ENCODE results near the gene TOMM40L.

Gene TOMM40L

DNA sequence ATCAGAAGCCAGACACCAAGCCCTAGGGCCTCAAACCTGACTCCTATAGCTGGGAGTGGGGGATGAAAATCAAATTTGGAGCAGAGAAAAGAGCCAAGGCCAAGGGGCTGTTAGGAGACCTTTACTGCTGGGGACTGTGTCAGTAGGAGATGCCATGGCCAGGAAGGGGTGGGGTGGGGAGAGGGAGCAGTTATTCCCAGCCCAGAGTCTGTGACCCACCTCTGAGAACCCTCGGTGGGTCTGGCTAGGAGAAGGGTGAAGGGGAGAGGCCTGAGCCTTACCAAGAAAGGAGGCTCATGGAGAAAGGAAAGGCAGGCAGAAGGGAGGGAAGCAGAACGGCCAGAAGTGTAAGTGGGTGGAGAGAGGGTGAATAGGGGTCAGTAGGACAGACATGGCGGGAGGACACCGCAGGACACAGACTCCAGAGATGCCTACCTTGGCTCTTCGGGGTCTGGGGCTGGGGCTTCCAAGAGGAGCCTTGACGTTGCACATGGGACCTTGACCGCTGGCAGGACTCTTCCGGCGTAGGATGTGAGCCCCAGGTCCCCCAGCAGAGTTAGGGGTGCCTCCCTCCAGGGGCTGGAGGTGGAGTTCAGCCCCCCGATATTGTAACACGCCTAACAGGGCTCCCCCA, 28.2 kb upstream of the TOMM40L start:
- DNase-seq (ENCODE audit: low spot score): no peak

DNA sequence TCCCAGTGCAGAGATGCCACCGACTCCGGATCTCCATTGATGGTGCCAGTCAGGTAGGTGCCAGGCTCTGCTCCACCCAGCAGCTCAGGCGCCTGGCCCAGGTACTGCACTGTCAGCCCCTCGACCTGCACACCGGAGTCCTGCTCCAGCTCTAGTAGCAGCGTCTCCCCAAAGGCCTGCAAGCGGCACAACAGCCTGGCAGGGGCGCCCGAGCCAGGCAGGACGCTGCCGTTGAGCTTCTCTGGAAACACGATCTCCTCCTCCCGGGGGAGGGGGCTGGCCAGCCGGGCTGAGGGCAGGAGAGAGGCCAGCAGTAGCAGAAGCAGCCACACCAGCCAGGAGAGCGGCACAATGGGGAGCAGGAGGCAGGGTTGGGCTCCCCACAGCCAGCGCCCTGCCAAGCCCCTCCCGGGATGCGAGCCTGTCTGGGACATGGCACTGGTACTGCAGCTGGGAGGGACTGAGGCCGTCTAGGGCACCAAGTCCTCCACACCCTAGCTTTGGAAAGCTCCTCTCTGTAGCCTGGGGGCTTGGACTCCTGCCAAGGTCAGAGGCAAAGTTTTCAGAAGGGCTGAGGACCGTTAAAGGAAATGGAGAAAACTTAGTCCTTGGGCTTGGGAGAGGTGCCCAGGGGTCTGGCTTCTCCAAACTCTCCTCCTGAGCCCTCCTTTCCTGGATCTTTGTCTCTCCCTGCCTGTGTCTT, 27.5 kb upstream of the TOMM40L start:
- peak; percentile 86 for DNase-seq (ENCODE audit: low spot score)

DNA sequence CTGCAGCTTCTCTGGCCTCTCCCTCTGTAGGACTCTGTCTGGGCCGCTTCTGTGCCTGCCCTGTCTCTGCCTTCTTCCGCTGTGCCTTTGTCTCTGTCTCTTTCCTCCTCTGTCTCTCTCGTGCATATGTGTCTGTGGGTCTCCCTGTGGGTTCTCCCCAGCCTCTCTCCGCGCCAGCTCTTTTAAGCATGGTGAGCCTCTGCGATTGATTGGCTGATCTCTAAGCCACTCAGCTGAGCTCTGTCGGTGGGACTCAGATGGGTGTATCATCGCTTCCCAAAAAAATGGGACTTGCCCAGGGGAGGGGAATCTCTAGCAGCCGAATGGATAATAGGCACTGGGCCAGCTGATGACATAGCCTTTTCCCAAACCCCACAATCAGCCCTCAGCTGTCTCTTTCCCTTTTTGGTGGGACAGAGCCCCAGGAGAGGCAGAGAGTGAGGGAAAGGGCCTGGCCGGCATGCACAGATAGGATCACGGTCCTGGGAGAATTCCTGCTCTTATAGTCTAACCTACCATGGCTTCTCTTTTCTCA, 26.9 kb upstream of the TOMM40L start, which contains the start of gene ADAMTS4:
Gene ADAMTS4, minus strand, starts transcription at position 158 of the 535 bp plus-strand sequence. CDS start 427 bp downstream, outside the sequence.
- no peak for DNase-seq (ENCODE audit: low spot score)

DNA sequence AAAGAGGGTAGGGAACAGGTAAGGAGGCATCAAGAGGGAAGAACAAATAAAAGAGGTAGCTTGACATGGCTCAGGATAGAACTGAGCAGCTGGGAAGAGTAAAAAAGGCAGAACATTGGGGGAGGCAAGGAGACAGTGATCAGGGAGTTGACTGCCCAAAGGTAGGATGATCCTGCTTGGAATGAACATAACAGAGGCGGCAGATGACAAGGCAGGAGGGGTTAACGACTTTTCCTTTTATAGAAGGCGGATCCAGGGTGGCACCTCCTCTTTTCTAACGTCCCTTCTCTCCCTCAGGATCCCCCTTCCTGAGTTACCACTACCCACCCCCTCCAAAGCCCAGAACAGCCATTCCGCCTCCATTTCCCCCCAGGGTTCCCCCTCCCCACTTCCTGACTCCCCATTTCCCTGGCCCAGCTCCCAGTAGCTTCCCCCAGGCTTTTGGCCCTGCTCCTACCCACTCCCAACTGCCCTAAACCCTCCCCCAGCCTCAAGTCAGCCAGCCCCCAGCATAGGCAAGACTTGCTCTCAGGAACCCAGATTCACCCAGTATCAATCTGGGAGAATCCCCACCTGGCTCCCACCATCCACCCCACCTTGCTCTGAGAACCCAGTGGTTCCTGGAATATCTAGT, 26.2 kb upstream of the TOMM40L start:
- DNase-seq (ENCODE audit: low spot score): no peak

DNA sequence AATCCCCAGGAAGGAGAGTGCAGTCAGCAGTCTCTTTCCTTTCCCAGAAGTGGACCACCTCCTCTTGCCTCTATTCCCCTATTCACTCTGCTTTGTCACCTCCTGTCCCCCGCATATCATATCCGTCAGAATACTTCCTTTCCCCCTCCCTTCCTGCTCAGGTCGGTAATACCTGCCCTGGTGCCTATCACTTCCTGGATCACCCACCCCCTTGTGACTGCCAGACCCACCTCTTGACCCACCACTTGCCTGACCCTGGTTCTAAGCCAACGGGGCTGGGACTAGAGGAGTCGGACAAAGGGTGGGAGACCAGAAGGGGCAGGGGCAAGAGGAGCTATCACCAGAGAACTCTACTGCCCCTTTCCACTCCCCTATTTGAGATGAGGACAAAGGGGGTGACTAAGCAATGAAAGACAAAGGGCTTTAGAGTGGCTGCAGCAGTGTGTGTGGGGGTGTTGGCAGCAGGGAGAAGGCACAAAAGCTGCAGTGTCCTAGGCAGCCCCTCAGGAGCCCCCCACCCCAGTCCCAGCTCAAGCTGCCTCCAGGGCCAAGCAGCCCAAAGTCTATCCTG, 25.4 kb upstream of the TOMM40L start:
- no peak for DNase-seq (ENCODE audit: low spot score)

DNA sequence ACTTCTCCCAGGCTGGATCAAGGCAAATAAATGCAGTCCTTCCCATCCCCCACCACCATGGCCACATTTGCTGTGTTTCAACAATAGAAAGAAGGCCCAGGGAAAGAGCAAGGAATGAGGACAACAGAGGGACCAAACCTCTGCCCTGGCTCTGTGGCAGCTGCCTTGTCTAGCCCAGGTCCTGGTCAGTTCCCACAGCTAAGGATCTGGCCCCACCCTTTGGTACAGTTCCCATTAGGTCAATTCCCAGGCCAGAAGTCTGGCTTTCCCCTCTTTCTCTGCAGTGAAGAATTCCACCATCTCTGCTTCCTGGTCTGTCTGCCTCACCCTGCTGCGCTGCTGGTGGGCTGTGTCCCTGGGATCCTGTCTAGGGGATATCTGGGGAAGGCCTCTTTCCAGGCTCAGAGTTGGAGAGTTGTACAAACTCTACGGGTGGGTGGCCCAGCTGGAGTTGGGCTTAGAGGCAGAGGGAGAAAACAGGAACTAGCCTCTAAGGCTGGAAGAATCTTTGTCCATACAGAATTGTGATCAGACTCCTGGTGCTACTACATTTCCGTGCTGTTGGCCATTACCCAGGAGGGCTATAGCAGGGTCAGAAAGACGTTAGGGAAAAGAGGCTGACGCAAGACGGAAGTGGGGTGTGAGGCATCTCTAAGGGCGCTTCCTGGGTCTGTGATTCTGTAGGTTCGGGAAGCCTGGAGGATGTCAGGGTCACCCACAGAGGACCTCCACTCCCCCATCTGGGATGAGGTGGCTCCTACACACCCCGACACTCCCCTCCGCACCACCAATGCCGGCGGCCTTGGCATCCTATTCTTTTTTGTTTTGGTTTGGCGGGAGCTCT, 24.6 kb upstream of the TOMM40L start:
- no peak for DNase-seq (ENCODE audit: low spot score)

DNA sequence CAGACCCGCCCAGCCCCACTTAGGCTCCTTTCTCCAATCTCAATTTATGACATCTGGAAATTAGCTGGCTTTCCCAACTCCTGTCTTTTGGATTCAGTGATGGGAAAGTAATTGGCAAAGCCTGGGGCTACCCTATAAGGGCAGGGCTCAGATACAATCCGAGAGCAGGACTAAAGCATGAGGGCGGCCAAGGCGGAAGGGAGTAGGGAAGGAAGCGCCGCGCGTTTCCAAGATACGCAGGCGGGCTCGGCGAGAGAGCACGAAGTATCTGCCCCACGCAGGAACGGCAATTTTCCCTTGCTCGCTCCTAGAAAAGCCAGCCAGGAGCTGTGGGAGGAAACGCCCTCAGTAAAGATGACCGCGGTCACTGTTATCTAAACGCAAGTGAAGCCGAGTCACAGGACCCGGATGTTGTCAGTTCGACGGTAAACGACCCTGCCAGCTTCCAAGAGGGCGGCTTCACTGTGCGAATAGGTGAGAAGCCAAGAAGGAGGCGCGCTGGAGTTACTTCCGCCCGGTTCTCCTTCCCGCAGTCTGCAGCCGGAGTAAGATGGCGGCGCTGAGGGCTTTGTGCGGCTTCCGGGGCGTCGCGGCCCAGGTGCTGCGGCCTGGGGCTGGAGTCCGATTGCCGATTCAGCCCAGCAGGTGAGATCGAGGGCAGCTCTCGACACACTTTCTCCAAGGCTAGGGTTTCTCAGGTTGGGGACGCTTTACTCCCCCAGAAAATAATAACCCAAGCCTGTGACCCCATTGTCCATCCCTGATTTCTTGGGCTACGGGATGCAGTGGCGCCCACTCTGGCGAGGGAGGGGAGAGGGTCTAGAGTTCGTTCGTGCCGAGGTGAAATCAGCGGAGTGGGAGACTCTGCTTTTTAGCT, 23.8 kb upstream of the TOMM40L start, which contains the start of gene NDUFS2:
Gene NDUFS2, plus strand, starts transcription at position 532 of the 877 bp plus-strand sequence. Its CDS starts 19 bp downstream, at position 551.
- DNase-seq (ENCODE audit: low spot score): peak; percentile 87

DNA sequence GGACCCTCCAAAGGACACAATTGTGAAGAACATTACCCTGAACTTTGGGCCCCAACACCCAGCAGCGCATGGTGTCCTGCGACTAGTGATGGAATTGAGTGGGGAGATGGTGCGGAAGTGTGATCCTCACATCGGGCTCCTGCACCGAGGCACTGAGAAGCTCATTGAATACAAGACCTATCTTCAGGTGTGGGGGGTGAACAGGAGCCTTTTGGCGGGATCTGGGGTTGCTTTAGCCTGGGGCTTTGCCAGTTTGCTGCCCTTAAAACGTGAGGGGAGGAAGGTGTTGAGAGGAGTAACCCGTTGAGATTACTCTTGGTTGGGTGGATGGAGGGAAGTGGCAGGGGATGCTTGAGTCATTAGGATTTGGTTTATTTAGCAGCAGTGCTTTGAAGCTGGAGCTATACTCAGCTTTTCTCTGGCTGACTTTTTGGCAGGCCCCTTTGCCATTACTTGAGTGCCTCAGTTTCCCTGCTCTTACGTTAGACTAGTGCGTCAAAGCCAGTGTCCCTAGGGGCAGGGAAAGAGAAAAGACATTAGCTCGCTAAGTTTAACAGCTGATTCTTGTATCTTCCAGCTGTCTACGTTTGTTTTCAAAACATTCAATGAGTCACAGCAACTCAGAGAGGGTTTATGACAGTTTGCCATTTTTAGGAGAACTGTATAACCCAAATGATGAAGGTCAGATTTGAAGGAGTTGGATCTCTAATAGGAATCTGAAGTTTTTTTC, 19.3 kb upstream of the TOMM40L start:
- DNase-seq (ENCODE audit: low spot score): no peak

DNA sequence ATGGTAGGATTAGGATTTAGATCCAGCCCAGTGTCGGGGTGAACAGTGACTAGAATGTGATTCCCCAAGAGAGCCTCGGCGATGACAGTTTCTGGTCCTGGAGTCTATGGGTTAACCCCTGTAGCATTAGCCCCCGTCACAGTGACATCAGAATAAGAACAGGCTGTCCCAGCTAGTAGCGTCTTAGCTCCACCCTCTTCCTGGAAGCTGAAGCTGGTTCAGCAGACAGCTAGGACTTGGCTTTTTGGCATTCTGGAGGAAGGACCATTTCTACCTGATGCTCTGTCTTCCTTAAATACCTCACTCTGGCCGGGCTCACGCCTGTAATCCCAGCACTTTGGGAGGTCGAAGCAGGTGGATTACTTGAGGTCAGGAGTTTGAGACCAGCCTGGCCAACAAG, 18.7 kb upstream of the TOMM40L start:
- DNase-seq (ENCODE audit: low spot score): no peak

DNA sequence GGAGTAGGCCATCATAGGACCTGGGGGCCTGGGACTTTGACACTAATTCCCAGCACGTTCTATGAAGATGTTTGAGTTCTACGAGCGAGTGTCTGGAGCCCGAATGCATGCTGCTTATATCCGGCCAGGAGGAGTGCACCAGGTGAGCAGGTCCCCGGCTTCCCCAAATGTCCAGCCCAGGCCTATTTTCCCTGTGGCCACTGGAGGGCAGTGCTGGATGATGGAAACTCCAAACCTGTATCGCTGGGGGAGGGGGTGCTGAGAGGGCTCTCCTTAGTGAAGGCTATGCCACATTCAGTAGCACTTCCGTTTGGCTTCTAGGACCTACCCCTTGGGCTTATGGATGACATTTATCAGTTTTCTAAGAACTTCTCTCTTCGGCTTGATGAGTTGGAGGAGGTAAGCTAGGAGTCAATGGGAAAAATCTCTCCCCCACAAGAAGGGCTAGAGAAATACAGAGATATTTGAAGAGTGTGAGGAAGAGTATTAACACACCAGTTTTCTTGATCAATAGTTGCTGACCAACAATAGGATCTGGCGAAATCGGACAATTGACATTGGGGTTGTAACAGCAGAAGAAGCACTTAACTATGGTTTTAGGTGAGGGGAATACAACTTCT, 16.0 kb upstream of the TOMM40L start:
- DNase-seq (ENCODE audit: low spot score): peak; percentile 92

DNA sequence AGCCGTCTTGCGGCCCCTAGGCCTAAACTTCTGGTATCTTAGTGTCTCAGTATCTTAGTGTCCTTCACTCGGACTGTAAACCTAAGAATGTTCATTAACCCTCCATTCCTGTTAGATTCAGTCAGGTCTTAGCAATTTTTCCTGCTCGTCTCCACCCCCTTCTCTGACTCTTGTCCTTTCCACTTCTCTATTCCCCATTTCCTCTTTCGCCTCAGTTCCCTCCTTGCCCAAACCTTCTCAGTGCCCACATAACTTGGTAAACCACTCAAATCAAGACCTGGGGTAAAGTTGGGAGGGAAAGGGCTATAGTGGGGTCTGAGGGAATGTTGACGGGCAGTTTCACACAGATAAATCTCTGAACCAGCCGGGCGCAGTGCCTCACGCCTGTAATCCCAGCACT, 11.5 kb upstream of the TOMM40L start:
- no peak for DNase-seq (ENCODE audit: low spot score)

DNA sequence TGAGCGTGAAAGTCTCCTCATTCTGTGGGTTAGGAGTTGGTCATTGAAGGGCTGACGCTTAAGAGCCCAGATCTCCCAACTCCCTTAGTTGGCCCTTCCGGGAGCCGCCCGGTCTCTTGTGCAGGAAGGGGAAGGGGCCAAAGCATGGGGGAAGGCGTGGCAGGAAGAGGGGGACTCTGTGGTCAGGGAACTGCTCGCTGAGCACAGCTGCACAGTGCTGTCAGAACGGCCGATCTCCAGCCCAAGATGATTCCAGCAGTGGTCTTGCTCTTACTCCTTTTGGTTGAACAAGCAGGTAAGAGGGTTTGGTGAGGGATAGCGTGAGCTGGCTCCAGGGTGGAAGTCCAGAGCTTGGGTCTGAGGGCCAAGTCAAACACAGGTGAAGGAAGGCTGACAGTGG, 10.8 kb upstream of the TOMM40L start, which contains the start of gene FCER1G:
Gene FCER1G, plus strand, starts transcription at position 220 of the 400 bp plus-strand sequence. Its CDS starts 27 bp downstream, at position 247.
- DNase-seq (ENCODE audit: low spot score): no peak

DNA sequence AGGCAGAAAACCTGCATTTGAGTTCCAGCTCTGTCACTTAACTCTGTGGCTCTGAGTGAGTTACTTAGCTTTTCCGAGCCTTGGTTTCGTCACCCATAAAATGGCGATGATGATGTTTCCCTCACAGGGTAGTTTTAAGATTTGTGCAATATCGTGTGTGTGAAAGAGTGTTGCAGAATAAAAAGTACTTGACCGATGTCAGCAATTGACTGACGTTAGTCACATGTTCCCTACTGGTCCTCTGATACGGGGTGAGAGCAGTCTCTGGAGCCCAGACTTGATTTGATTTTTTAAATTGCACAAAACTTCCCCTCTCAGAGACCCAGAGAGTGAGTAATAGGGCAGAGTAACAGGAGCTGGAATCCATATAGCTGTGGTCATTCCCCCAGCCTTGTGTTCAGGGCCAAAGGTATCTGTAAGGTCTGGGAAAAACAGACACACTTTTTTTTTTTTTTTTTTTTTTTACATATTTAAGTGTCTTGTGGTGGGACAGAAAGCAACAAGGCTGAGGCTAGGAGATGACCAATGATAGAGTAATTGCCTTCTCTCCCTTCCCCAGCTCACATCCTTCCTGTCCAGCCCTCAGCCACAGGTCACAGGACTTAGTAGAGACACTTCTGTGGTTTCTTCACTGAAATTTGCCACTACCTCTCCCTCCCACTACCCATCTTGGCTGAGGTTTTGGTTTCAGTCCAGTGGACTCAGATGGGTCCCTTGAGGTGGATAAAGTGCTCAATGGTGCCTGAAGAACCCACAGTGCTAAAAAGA, 8.7 kb upstream of the TOMM40L start:
- no peak for DNase-seq (ENCODE audit: low spot score)

DNA sequence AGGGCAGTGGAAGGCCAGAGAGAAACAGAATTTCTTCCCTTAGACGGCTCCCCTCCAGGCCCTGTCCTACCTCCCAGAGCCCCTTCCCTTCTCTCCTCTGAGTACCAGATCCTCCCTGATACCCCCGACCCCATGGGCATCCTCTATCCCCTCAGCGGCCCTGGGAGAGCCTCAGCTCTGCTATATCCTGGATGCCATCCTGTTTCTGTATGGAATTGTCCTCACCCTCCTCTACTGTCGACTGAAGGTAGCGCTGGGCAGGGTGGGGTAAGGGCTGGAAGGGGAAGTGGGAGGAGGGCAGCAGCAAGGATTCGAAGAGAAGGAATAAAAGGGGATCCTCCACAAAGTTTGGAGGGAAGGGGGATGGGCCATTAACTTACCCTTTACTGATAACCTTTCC, 8.0 kb upstream of the TOMM40L start:
- DNase-seq (ENCODE audit: low spot score): no peak

DNA sequence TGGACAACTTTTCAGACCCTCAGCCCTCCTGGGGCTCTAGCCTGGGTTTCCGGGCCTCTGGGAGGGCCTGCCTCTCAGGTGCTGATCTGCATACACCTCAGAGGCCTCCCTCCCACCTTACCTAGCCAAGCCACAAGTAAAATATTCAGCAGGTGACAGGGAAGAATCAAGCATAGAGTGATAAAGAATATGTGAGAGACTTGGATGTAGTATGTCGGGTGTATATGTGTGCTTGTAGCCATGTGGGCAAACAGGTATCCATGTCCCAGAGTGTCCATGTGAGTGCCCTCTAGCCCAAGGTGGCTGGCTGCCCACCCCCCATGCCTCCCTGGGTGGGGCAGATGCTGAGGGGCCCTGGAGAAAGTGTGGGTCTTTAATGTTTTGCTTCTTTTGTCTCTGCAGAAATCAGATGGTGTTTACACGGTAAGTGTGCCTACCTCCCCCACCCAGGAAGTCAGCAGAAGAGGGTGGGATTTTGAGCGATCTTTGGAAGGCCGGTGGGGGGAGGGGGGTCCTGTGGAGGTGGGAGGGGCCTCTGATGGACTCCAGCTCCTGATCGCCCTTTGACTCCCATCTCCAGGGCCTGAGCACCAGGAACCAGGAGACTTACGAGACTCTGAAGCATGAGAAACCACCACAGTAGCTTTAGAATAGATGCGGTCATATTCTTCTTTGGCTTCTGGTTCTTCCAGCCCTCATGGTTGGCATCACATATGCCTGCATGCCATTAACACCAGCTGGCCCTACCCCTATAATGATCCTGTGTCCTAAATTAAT, 7.4 kb upstream of the TOMM40L start:
- DNase-seq (ENCODE audit: low spot score): no peak

DNA sequence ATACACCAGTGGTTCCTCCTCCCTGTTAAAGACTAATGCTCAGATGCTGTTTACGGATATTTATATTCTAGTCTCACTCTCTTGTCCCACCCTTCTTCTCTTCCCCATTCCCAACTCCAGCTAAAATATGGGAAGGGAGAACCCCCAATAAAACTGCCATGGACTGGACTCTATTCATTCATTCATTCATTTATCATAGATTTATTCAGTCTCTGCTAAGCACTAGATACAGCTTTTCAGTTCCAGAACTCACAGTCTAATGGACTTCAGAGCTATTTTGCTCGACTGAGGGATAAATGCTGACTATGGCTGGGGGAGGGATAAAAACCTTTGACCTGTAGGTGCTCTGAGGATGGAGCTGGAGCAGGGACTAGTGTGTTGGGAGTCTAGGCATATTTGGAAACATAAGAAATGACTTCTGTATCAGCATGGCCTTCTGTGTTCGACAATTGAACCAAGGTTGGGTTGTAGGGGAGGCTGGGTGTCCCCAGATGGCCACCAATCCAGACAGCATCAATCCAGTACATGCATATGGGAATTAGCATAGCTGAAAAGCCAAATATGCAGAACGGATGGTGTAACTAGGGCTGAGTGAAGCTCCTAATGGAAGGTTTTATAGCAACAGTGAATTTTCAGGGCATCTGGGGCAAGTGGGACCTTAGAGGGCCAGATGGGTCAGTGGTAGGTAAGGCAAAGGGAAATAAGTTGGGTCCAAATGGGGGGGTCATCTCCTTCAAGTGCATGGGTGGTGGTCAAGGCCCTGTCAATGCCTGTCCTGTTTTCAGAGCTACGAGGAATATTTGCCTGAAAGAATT, 6.6 kb upstream of the TOMM40L start:
- DNase-seq (ENCODE audit: low spot score): no peak

DNA sequence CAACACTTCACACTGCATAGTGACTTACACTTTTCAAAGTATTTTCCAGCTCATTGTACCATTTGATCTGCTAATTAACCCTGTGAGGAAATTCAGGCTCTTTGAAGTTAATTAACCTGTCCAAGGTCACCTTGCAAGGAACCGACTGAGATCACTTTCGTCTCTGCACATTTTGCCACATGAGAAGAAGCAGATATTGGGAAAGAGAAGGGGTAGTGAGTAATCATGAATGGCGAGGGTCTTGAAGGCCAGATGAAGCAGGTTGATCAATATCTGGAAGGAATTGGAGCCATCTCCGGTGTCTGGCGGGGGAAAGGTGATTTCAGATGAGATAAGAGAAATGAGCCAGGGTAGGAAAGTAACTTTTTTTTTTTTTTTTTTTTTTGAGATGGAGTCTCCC, 5.9 kb upstream of the TOMM40L start:
- no peak for DNase-seq (ENCODE audit: low spot score)

All from iPS-NIHi11 (cell line).